SK-N-SH treated with all-trans-retinoic acid at 6 μM for 48 hours (cell line): Measurements from ENCODE around the gene SUMO3.

Experiments used
- ATAC-seq: fragments of 200-7000 bp; cut with Tn5 transposase; 3 replicates; pipeline ENCODE4 v1.9.1; 2020; ENCODE audit warnings: mild to moderate bottlenecking, moderate library complexity
- ARNTL ChIP-seq: fragments of 450-650 bp; formaldehyde crosslinking; IDR thresholded peaks from 2 replicates; pipeline ENCODE4 v1.5.0; 2020; ENCODE audit warnings: low read depth, mild to moderate bottlenecking, moderate library complexity, borderline replicate concordance
- BACH2 ChIP-seq: fragments of 250-450 bp; sonication (Bioruptor Pico); IDR thresholded peaks from 2 replicates; pipeline ENCODE4 v1.9.0; 2021; ENCODE audit warnings: mild to moderate bottlenecking, borderline replicate concordance
- CSDC2 ChIP-seq: fragments of 250-450 bp; sonication (Bioruptor Pico); IDR thresholded peaks from 2 replicates; pipeline ENCODE4 v1.5.0; 2020; ENCODE audit warnings: mild to moderate bottlenecking, moderate library complexity
- CSRNP3 ChIP-seq: fragments of 250-450 bp; sonication (Bioruptor Pico); IDR thresholded peaks from 2 replicates; pipeline ENCODE4 v1.5.1; 2021; ENCODE audit warnings: mild to moderate bottlenecking, moderate library complexity
- ESRRG ChIP-seq: fragments of 250-450 bp; sonication (Bioruptor Pico); IDR thresholded peaks from 2 replicates; pipeline ENCODE4 v1.6.1; 2021; ENCODE audit warnings: mild to moderate bottlenecking
- GLIS3 ChIP-seq: fragments of 250-450 bp; sonication (Bioruptor Pico); IDR thresholded peaks from 2 replicates; pipeline ENCODE4 v1.5.0; 2020; ENCODE audit warnings: mild to moderate bottlenecking, moderate library complexity
- ISL1 ChIP-seq: fragments of 250-450 bp; sonication (Bioruptor Pico); IDR thresholded peaks from 2 replicates; pipeline ENCODE4 v2.1.2; 2022; ENCODE audit warnings: mild to moderate bottlenecking, moderate library complexity
- OSR1 ChIP-seq: fragments of 250-450 bp; sonication (Bioruptor Pico); IDR thresholded peaks from 2 replicates; pipeline ENCODE4 v1.8.0; 2022; ENCODE audit warnings: moderate library complexity, mild to moderate bottlenecking, inconsistent platforms
- PATZ1 ChIP-seq: fragments of 250-450 bp; sonication (Bioruptor Pico); IDR thresholded peaks from 2 replicates; pipeline ENCODE4 v1.8.0; 2020; ENCODE audit warnings: mild to moderate bottlenecking, moderate library complexity, borderline replicate concordance
- POU6F1 ChIP-seq: fragments of 250-450 bp; sonication (Bioruptor Pico); IDR thresholded peaks from 2 replicates; pipeline ENCODE4 v1.8.0; 2021; ENCODE audit warnings: low read depth, mild to moderate bottlenecking, moderate library complexity, borderline replicate concordance
- PPARA ChIP-seq: fragments of 250-450 bp; sonication (Bioruptor Pico); IDR thresholded peaks from 2 replicates; pipeline ENCODE4 v1.5.0; 2020; ENCODE audit warnings: mild to moderate bottlenecking, borderline replicate concordance
- RARB ChIP-seq: fragments of 250-450 bp; sonication (Bioruptor Pico); IDR thresholded peaks from 2 replicates; pipeline ENCODE4 v1.8.0; 2021; ENCODE audit warnings: mild to moderate bottlenecking, moderate library complexity
- SNAI2 ChIP-seq: fragments of 250-450 bp; sonication (Bioruptor Pico); IDR thresholded peaks from 2 replicates; pipeline ENCODE4 v1.5.0; 2020; ENCODE audit warnings: mild to moderate bottlenecking, moderate library complexity
- TCF4 ChIP-seq: fragments of 250-450 bp; sonication (Bioruptor Pico); IDR thresholded peaks from 2 replicates; pipeline ENCODE4 v1.8.0; 2021; ENCODE audit warnings: mild to moderate bottlenecking, moderate library complexity, borderline replicate concordance
- TOX ChIP-seq: fragments of 250-450 bp; sonication (Bioruptor Pico); IDR thresholded peaks from 2 replicates; pipeline ENCODE4 v1.8.0; 2021; ENCODE audit warnings: mild to moderate bottlenecking, moderate library complexity, borderline replicate concordance
- ZC3H10 ChIP-seq: fragments of 250-450 bp; sonication (Bioruptor Pico); IDR thresholded peaks from 2 replicates; pipeline ENCODE4 v1.5.1; 2021; ENCODE audit warnings: mild to moderate bottlenecking, moderate library complexity
- ZFP3 ChIP-seq: fragments of 250-450 bp; sonication (Bioruptor Pico); IDR thresholded peaks from 2 replicates; pipeline ENCODE4 v1.5.0; 2020; ENCODE audit warnings: mild to moderate bottlenecking, moderate library complexity
- ZFP30 ChIP-seq: fragments of 450-650 bp; formaldehyde crosslinking; IDR thresholded peaks from 2 replicates; pipeline ENCODE4 v1.5.0; 2022; ENCODE audit warnings: mild to moderate bottlenecking, moderate library complexity
- ZNF565 ChIP-seq: fragments of 450-650 bp; formaldehyde crosslinking; conservative IDR thresholded peaks from 2 replicates; pipeline ENCODE4 v1.5.0; 2020; ENCODE audit warnings: low read depth, mild to moderate bottlenecking, moderate library complexity
- ZNF70 ChIP-seq: fragments of 450-650 bp; formaldehyde crosslinking; IDR thresholded peaks from 2 replicates; pipeline ENCODE4 v1.5.0; 2020; ENCODE audit warnings: mild to moderate bottlenecking, moderate library complexity
- ZNF8 ChIP-seq: fragments of 450-650 bp; formaldehyde crosslinking; IDR thresholded peaks from 2 replicates; pipeline ENCODE4 v1.5.0; 2020; ENCODE audit warnings: mild to moderate bottlenecking, moderate library complexity
- TF ChIP-seq, protein P1 (sequence below): fragments of 250-450 bp; sonication (Bioruptor Pico); IDR thresholded peaks from 2 replicates; pipeline ENCODE4 v1.5.1; 2020; ENCODE audit warnings: low read depth, mild to moderate bottlenecking, moderate library complexity
- TF ChIP-seq, protein P2 (sequence below): fragments of 250-450 bp; sonication (Bioruptor Pico); IDR thresholded peaks from 2 replicates; pipeline ENCODE4 v1.5.0; 2020; ENCODE audit warnings: mild to moderate bottlenecking, moderate library complexity

Gene SUMO3

GRCh38 chr21:44761011-44761729, 56.7 kb downstream of the SUMO3 start:
- TF ChIP-seq ZNF565 (CRISPR knock-in tag) (no peak), RARB (CRISPR knock-in tag) (no peak), SNAI2 (CRISPR knock-in tag) (no peak), TOX (no peak), GLIS3 (no peak), PPARA (no peak), BACH2 (CRISPR knock-in tag) (no peak), CSRNP3 (no peak), CSDC2 (no peak), ZFP3 (CRISPR knock-in tag) (no peak), OSR1 (CRISPR knock-in tag) (no peak), ARNTL (CRISPR knock-in tag) (no peak), TCF4 (CRISPR knock-in tag) (no peak), ESRRG (CRISPR knock-in tag) (no peak), POU6F1 (no peak)
- TF ChIP-seq, protein P1, sequence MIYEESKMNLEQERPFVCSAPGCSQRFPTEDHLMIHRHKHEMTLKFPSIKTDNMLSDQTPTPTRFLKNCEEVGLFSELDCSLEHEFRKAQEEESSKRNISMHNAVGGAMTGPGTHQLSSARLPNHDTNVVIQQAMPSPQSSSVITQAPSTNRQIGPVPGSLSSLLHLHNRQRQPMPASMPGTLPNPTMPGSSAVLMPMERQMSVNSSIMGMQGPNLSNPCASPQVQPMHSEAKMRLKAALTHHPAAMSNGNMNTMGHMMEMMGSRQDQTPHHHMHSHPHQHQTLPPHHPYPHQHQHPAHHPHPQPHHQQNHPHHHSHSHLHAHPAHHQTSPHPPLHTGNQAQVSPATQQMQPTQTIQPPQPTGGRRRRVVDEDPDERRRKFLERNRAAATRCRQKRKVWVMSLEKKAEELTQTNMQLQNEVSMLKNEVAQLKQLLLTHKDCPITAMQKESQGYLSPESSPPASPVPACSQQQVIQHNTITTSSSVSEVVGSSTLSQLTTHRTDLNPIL (CRISPR knock-in tag) = no peak
- no peak for ATAC-seq

- no peak for ATAC-seq
- TF ChIP-seq PPARA = no peak
- no peak for TF ChIP-seq PATZ1 (CRISPR knock-in tag)
- TF ChIP-seq GLIS3 = no peak
- TF ChIP-seq, protein P1 (CRISPR knock-in tag) = no peak
- no peak for TF ChIP-seq BACH2 (CRISPR knock-in tag)
- TF ChIP-seq SNAI2 (CRISPR knock-in tag) = no peak
- TF ChIP-seq ZNF565 (CRISPR knock-in tag) = no peak
- TF ChIP-seq ISL1 (CRISPR knock-in tag) = no peak
- TF ChIP-seq OSR1 (CRISPR knock-in tag) = no peak
- no peak for TF ChIP-seq ZNF8
- TF ChIP-seq TOX = no peak
- TF ChIP-seq, protein P2, sequence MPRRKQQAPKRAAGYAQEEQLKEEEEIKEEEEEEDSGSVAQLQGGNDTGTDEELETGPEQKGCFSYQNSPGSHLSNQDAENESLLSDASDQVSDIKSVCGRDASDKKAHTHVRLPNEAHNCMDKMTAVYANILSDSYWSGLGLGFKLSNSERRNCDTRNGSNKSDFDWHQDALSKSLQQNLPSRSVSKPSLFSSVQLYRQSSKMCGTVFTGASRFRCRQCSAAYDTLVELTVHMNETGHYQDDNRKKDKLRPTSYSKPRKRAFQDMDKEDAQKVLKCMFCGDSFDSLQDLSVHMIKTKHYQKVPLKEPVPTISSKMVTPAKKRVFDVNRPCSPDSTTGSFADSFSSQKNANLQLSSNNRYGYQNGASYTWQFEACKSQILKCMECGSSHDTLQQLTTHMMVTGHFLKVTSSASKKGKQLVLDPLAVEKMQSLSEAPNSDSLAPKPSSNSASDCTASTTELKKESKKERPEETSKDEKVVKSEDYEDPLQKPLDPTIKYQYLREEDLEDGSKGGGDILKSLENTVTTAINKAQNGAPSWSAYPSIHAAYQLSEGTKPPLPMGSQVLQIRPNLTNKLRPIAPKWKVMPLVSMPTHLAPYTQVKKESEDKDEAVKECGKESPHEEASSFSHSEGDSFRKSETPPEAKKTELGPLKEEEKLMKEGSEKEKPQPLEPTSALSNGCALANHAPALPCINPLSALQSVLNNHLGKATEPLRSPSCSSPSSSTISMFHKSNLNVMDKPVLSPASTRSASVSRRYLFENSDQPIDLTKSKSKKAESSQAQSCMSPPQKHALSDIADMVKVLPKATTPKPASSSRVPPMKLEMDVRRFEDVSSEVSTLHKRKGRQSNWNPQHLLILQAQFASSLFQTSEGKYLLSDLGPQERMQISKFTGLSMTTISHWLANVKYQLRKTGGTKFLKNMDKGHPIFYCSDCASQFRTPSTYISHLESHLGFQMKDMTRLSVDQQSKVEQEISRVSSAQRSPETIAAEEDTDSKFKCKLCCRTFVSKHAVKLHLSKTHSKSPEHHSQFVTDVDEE (CRISPR knock-in tag) = no peak
- no peak for TF ChIP-seq ZNF70 (CRISPR knock-in tag)
- no peak for TF ChIP-seq CSRNP3
- no peak for TF ChIP-seq ARNTL (CRISPR knock-in tag)
- TF ChIP-seq CSDC2 = no peak
- no peak for TF ChIP-seq POU6F1
- no peak for TF ChIP-seq ZFP30
- no peak for TF ChIP-seq TCF4 (CRISPR knock-in tag)
- TF ChIP-seq ZC3H10 (CRISPR knock-in tag) = no peak
- TF ChIP-seq, all 23 proteins: peak for 0
These were observed 57.5 kb downstream of the SUMO3 start for GRCh38 chr21:44760376-44760775.
